ENCODE measurements around the gene RFXAP.
"Not testable (repeated sequence)": the region's sequence is repeated elsewhere in the genome, so short reads cannot be mapped to it uniquely, and the experiment has no call there.

RFXAP gene

GRCh38 chr13:36818804-36819738 lies at the start of gene RFXAP:
RFXAP (plus strand) TSS chr13:36819222; CDS start chr13:36819358, 136 bp downstream.
- peak; percentile 90 for DNase-seq (ENCODE audit: low read depth)

- DNase-seq (ENCODE audit: low read depth) = no peak
Observed at GRCh38 chr13:36769545-36769944, 49.5 kb upstream of the RFXAP start.

GRCh38 chr13:36770741-36771140 lies 48.3 kb upstream of the RFXAP start:
- no peak for DNase-seq (ENCODE audit: low read depth)

- DNase-seq (ENCODE audit: low read depth) = no peak
Observed at GRCh38 chr13:36772853-36773252, 46.2 kb upstream of the RFXAP start.

- DNase-seq (ENCODE audit: low read depth) = no peak
Observed at GRCh38 chr13:36774931-36775330, 44.1 kb upstream of the RFXAP start.

- DNase-seq (ENCODE audit: low read depth) = no peak
Observed at GRCh38 chr13:36776175-36776574, 42.8 kb upstream of the RFXAP start.

GRCh38 chr13:36778083-36778671 lies 40.8 kb upstream of the RFXAP start:
- DNase-seq (ENCODE audit: low read depth) = no peak

- no peak for DNase-seq (ENCODE audit: low read depth)
Observed at GRCh38 chr13:36783890-36784289, 35.1 kb upstream of the RFXAP start.

- not testable (repeated sequence) for DNase-seq (ENCODE audit: low read depth)
Observed at GRCh38 chr13:36786175-36786574, 32.8 kb upstream of the RFXAP start.

GRCh38 chr13:36787181-36787580 lies 31.8 kb upstream of the RFXAP start:
- DNase-seq (ENCODE audit: low read depth) = no peak

- no peak for DNase-seq (ENCODE audit: low read depth)
Observed at GRCh38 chr13:36788276-36788675, 30.7 kb upstream of the RFXAP start.

- DNase-seq (ENCODE audit: low read depth) = no peak
Observed at GRCh38 chr13:36789061-36789460, 30.0 kb upstream of the RFXAP start.

GRCh38 chr13:36789730-36790129 lies 29.3 kb upstream of the RFXAP start:
- no peak for DNase-seq (ENCODE audit: low read depth)

- no peak for DNase-seq (ENCODE audit: low read depth)
Observed at GRCh38 chr13:36794706-36795105, 24.3 kb upstream of the RFXAP start.

GRCh38 chr13:36795463-36795862 lies 23.6 kb upstream of the RFXAP start:
- no peak for DNase-seq (ENCODE audit: low read depth)

- no peak for DNase-seq (ENCODE audit: low read depth)
Observed at GRCh38 chr13:36796052-36796451, 23.0 kb upstream of the RFXAP start.

GRCh38 chr13:36801035-36801434 lies 18.0 kb upstream of the RFXAP start:
- DNase-seq (ENCODE audit: low read depth) = no peak

- no peak for DNase-seq (ENCODE audit: low read depth)
Observed at GRCh38 chr13:36804588-36804987, 14.4 kb upstream of the RFXAP start.

- DNase-seq (ENCODE audit: low read depth) = no peak
Observed at GRCh38 chr13:36806102-36806501, 12.9 kb upstream of the RFXAP start.

- DNase-seq (ENCODE audit: low read depth) = no peak
Observed at GRCh38 chr13:36807616-36808015, 11.4 kb upstream of the RFXAP start.

- DNase-seq (ENCODE audit: low read depth) = no peak
Observed at GRCh38 chr13:36813225-36813624, 5.8 kb upstream of the RFXAP start.

GRCh38 chr13:36814465-36814864 lies 4.6 kb upstream of the RFXAP start:
- DNase-seq (ENCODE audit: low read depth) = no peak

GRCh38 chr13:36815062-36815461 lies 4.0 kb upstream of the RFXAP start:
- DNase-seq (ENCODE audit: low read depth) = no peak

Data from activated T-cell treated with anti-CD3 and anti-CD28 coated beads for 1 hour (primary cell).